ENCODE results near the gene CCDC27. TPM values are rescaled to one million over a fixed set of nuclear protein-coding genes. Genes with fewer than 3 reads are reported as not detected.

CCDC27 gene
- total and polyA plus RNA-seq, 8 donors, result not detected

DNA sequence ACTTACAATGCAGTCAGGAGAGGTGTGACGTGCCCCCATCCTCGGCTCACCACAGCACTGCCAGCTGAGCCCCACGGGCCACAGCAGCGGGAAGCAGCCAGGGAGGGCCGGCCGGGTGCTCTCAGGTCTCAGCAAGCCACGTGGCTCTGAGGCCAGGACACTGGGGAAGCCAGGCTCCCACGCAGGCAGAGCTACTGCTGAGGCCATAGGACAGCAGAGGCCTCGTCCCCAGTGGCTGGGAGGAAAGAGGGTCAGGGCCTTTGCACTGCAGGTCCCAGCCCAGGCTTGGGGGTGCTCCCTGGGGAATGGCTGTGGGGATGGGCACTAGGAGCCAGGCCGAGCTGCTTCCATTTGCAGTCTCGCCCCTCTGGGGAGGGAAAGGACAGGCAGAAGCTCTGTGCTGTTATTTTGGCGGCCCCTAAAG lies 38.3 kb downstream of the CCDC27 start:
- no peak for DNase-seq

DNA sequence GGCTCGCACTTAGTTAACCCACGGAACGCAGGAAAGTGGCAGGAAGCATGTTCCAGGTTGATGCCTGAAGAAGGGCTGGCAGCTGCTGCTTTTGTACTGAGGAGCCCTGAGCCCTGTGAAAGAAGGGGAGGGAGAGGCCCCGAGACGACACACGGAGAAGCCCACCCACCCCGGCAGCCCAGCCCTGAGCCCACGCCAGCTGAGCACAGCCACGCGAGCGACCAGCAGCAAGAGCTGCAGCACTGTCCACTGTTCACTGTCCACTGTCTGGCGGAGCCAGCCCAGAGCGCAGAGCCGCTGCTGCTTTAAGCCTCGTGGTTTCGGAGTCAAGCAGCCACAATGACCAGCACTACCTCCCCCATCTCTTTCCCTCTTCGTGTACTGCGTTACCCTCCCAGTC lies 38.7 kb downstream of the CCDC27 start:
- Histone ChIP-seq H3K27me3 (no peaks in the 10 kb centered on the region), H3K4me1 (peaks cover 32 to 79% (median 55%) of the 10 kb centered on the region in 4 donors), H3K4me3 (no peak overlapping the region), H3K27ac (no peak overlapping the region), H3K9me3 (no peaks in the 10 kb centered on the region), H3K36me3 (peaks cover 11 to 62% (median 55%) of the 10 kb centered on the region in 4 donors)
- TF ChIP-seq POLR2AphosphoS5 (IDR thresholded peaks at IDR 0.05), result no peak
- TF ChIP-seq POLR2A (IDR thresholded peaks at IDR 0.05), result no peak
- no peak for TF ChIP-seq EP300 (IDR thresholded peaks at IDR 0.05)
- TF ChIP-seq, protein P1, sequence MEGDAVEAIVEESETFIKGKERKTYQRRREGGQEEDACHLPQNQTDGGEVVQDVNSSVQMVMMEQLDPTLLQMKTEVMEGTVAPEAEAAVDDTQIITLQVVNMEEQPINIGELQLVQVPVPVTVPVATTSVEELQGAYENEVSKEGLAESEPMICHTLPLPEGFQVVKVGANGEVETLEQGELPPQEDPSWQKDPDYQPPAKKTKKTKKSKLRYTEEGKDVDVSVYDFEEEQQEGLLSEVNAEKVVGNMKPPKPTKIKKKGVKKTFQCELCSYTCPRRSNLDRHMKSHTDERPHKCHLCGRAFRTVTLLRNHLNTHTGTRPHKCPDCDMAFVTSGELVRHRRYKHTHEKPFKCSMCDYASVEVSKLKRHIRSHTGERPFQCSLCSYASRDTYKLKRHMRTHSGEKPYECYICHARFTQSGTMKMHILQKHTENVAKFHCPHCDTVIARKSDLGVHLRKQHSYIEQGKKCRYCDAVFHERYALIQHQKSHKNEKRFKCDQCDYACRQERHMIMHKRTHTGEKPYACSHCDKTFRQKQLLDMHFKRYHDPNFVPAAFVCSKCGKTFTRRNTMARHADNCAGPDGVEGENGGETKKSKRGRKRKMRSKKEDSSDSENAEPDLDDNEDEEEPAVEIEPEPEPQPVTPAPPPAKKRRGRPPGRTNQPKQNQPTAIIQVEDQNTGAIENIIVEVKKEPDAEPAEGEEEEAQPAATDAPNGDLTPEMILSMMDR (IDR thresholded peaks at IDR 0.05), result no peak
- 85 to 91% (median 89%) methylated on average over 15 to 18 of the region's 18 CpGs for WGBS, 5 donors
- intact Hi-C loops (cut with DNase I; ENCODE audit: low total_unique reads), result no loop called here
- DNase-seq, result no peak

More for the DNA sequence above, 38.3 kb downstream of the CCDC27 start:
- Histone ChIP-seq H3K27ac (no peak overlapping the region), H3K36me3 (peaks cover 16 to 66% (median 59%) of the 10 kb centered on the region in 4 donors), H3K27me3 (no peaks in the 10 kb centered on the region), H3K9me3 (no peaks in the 10 kb centered on the region), H3K4me3 (no peak overlapping the region), H3K4me1 (peaks cover 31 to 75% (median 51%) of the 10 kb centered on the region in 4 donors)
- no peak for TF ChIP-seq POLR2AphosphoS5 (IDR thresholded peaks at IDR 0.05)
- TF ChIP-seq, protein P1 (IDR thresholded peaks at IDR 0.05), result no peak
- no peak for TF ChIP-seq EP300 (IDR thresholded peaks at IDR 0.05)
- no peak for TF ChIP-seq POLR2A (IDR thresholded peaks at IDR 0.05)
- intact Hi-C loops (cut with DNase I; ENCODE audit: low total_unique reads), result no loop called here
- WGBS, 5 donors, result 58 to 81% (median 79%) methylated on average over 4 to 12 of the region's 12 CpGs

DNA sequence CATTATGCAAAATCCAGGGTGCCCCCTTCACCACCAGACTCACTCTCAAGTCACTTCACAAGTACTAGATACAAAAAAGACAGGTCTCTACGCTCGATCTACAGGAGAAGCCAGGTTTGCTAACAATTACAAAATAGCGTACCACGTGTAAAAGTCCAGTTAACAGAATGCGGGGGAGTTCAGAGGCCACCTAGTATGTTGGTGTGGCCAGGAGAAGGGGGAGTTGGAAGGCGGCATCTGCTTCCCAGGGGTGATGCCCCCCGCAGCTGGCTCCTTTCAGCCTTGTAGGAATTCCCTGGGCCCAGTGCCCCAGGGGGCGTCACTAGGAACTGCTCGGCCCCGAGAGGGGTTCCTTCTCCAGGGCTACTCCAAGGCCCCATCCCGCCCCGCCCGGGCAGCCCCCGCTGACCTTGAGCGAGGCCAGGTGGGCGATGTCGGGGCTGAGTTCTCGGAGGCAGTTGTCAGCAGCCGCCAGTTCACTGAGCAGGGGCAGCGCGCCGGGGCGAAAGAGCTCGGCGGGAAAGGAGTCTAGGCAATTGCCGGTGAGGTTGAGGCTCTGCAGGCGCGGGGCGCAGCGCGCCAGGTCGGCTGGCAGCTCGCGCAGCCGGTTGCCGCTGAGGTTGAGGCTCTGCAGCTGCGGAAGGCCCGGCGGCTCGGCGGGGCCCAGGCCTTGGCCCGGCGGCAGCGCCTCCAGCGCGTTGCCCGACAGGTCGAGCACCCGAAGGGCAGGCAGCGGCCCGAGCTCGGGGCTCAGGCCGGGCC lies 43.4 kb downstream of the CCDC27 start:
- intact Hi-C loops (cut with DNase I; ENCODE audit: low total_unique reads), result no loop called here
- Histone ChIP-seq H3K9me3 (no peaks in the 10 kb centered on the region), H3K27me3 (peaks cover 0 to 9% (median 4%) of the 10 kb centered on the region in 3 donors), H3K27ac (peak overlapping the region; percentile 46 to 86 (median 69)), H3K36me3 (peaks cover 0 to 17% (median 13%) of the 10 kb centered on the region in 4 donors), H3K4me1 (peaks cover 32 to 62% (median 47%) of the 10 kb centered on the region in 4 donors), H3K4me3 (peak overlapping the region; percentile 95 to 99 (median 97))
- no peak for TF ChIP-seq POLR2A (IDR thresholded peaks at IDR 0.05)
- TF ChIP-seq POLR2AphosphoS5 (IDR thresholded peaks at IDR 0.05), result no peak
- TF ChIP-seq EP300 (IDR thresholded peaks at IDR 0.05), result no peak
- TF ChIP-seq, protein P1 (IDR thresholded peaks at IDR 0.05), result no peak
- 2 to 7% (median 4%) methylated on average over 21 to 53 of the region's 53 CpGs for WGBS, 5 donors
- DNase-seq, result peak in 1 of 2 donors; percentile 30

DNA sequence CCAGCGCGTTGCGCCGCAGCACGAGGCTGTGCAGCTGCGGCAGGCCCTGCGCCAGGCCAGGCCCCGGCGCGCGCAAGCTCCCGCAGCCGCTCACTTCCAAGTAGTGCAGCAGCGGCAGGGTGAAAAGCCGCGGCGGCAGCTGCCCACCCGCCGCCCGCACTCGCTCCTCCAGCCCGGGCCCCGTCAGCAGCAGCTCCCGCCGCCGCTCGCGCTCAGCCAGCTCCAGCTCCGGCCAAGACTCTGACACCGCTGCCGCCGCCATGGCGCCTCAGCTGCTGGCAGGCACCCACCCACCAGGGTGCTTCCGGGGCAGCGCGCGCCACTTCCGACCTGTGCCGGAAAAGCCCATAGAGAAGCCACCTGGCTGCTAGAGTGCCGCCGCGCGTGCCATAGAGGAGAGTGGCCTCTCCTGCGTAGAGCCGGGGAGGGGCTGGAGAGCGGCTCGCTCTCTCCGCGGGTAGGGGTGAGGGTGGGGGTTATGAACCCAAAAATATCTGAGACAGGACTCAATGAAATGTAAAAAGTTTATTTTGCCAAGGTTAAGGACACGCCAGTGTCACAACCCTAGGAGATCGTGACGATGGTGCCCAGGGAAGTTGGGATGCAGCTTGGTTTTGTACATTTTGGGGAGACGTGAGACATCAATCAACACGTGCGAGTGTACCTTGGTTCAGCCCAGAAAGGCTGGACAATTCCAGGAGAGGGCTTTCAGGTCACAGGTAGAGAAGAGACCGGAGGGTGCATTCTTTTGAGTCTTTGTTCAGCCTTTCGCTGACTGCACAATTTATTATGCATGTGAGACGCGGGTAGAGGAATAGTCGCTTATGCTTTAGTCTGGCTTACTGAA lies 44.2 kb downstream of the CCDC27 start, which contains the start of gene LRRC47:
Gene LRRC47 (minus strand): TSS at position 284 of the 847 bp plus-strand sequence. CDS start 22 bp downstream, at position 262.
- peak within 1 kb of the TSS; percentile 46 to 86 (median 69) for H3K27ac ChIP-seq
- DNase-seq, result peak; percentile 95 to 98

More for the DNA sequence above, 44.2 kb downstream of the CCDC27 start, which contains the start of gene LRRC47:
- peaks cover 0 to 14% (median 4%) of the 10 kb centered on the region in 3 donors for H3K27me3 ChIP-seq
- H3K4me3 ChIP-seq, result peak within 1 kb of the TSS; percentile 95 to 99 (median 97)
- peaks cover 0 to 11% (median 7%) of the 10 kb centered on the region in 4 donors for H3K36me3 ChIP-seq
- WGBS, 5 donors, result 2 to 8% (median 3%) methylated on average over 23 to 60 of the region's 60 CpGs
- H3K4me1 ChIP-seq, result peaks cover 29 to 56% (median 43%) of the 10 kb centered on the region in 4 donors
- intact Hi-C loops (cut with DNase I; ENCODE audit: low total_unique reads), result no loop called here
- no peaks in the 10 kb centered on the region for H3K9me3 ChIP-seq
- peak; percentile 75 to 96 (median 90) for TF ChIP-seq POLR2AphosphoS5 (IDR thresholded peaks at IDR 0.05)
- TF ChIP-seq POLR2A (IDR thresholded peaks at IDR 0.05), result no peak
- TF ChIP-seq, protein P1 (IDR thresholded peaks at IDR 0.05), result peak in 1 of 7 experiments; percentile 25
- TF ChIP-seq EP300 (IDR thresholded peaks at IDR 0.05), result no peak
